ENCODE measurements around the gene QKI. TPM values are rescaled to one million over a fixed set of nuclear protein-coding genes. Genes with fewer than 3 reads are reported as not detected.
"Not testable (repeated sequence)": the region's sequence is repeated elsewhere in the genome, so short reads cannot be mapped to it uniquely, and the experiment has no call there.

Gene QKI
- total and polyA plus RNA-seq, 8 donors, result 136 to 195 (median 158) TPM

DNA sequence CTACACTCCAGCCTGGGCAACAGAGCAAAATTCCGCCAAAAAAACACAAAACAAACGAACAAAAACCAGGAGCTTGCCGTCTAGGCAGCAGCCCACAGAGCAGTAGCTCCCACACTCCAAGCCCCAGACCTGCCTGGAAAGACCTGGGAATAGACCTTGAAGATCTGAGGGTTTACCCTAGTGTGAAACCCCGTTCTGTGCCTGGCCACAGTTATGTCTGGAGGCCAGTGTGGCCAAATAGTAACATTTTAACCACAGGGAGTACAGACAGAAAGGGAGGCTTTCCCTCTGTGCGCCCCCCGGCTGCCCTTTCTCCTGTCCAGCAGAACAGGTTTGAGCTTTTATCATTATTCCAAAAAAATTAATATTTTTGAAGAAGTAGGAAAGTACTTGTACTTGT is 172.4 kb downstream of the QKI start:
- ATAC-seq (no peak), DNase-seq (no peak)
- Histone ChIP-seq H3K36me3 (no peaks in the 10 kb centered on the region), H3K27ac (no peak overlapping the region), H3K9me3 (peaks cover 0 to 15% of the 10 kb centered on the region in 2 donors), H3K27me3 (no peaks in the 10 kb centered on the region), H3K4me3 (no peak overlapping the region), H3K4me1 (peaks cover 0 to 21% of the 10 kb centered on the region in 2 donors)
- TF ChIP-seq CTCF (IDR thresholded peaks at IDR 0.05), result no peak
- intact Hi-C loops (cut with DNase I), result no loop called here

- intact Hi-C loops (cut with DNase I), result no loop called here
- no peaks in the 10 kb centered on the region for H3K27me3 ChIP-seq
- H3K27ac ChIP-seq, result no peak overlapping the region
- DNase-seq (no peak), ATAC-seq (no peak)
- TF ChIP-seq CTCF (IDR thresholded peaks at IDR 0.05), result no peak
- H3K36me3 ChIP-seq, result no peaks in the 10 kb centered on the region
- peaks cover 0 to 30% of the 10 kb centered on the region in 2 donors for H3K9me3 ChIP-seq
- H3K4me1 ChIP-seq, result peaks cover 0 to 21% of the 10 kb centered on the region in 2 donors
- H3K4me3 ChIP-seq, result no peak overlapping the region
Observed at GRCh38 chr6:163588220-163588919, 173.9 kb downstream of the QKI start.

DNA sequence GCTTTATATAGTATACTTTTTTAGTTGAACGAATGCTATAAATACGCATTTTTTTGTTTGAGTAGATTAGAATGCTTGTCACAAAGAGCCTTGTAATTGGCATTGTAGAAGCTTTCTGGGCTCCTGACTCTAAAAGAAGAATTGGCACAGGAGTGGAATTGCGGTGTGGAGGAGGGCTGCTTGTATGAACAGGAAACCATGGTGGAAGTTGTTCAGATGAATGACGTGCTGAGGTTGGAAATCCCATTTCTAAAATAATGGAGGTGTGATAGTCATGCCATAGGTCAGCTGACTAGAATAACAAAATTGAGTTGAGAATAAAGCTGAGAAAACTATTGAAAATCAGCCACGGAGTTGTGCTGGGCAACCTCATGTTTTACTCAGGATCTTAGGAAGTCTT is 174.9 kb downstream of the QKI start:
- Histone ChIP-seq H3K27me3 (no peaks in the 10 kb centered on the region), H3K9me3 (peaks cover 0 to 32% of the 10 kb centered on the region in 2 donors), H3K4me3 (no peak overlapping the region), H3K27ac (no peak overlapping the region), H3K4me1 (peaks cover 0 to 21% of the 10 kb centered on the region in 2 donors), H3K36me3 (no peaks in the 10 kb centered on the region)
- ATAC-seq (no peak), DNase-seq (no peak)
- intact Hi-C loops (cut with DNase I), result no loop called here
- TF ChIP-seq CTCF (IDR thresholded peaks at IDR 0.05), result no peak

- H3K27ac ChIP-seq; ATAC-seq; DNase-seq; H3K27me3 ChIP-seq; H3K36me3 ChIP-seq; intact Hi-C loops (cut with DNase I); H3K4me3 ChIP-seq: not testable (repeated sequence)
- Histone ChIP-seq H3K4me1 (peaks cover 0 to 21% of the 10 kb centered on the region in 2 donors), H3K9me3 (peaks cover 0 to 32% of the 10 kb centered on the region in 2 donors)
Observed at GRCh38 chr6:163590132-163590531, 175.6 kb downstream of the QKI start.

DNA sequence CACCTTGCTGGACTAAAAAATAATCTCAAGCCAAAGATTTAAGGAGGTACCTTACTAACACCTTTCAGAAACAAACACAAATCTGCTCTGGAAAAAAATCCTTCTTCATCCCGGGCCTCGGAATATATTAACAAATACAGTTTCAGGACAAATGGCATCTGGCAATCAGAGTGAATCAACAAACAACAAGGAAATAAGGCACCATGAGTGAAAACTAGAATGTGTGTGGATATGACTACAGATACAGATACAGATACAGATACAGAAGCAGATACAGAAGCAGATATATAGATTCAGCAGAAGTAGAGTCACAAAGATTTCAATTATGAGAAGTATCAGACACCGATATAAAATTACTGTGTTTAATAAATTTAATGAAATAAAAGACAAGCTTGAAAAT is 178.4 kb downstream of the QKI start:
- intact Hi-C loops (cut with DNase I), result no loop called here
- H3K4me3 ChIP-seq, result no peak overlapping the region

More for the DNA sequence above, 178.4 kb downstream of the QKI start:
- Histone ChIP-seq H3K36me3 (no peaks in the 10 kb centered on the region), H3K9me3 (peaks cover 0 to 32% of the 10 kb centered on the region in 2 donors), H3K27ac (no peak overlapping the region), H3K27me3 (no peaks in the 10 kb centered on the region), H3K4me1 (no peaks in the 10 kb centered on the region)
- no peak for TF ChIP-seq CTCF (IDR thresholded peaks at IDR 0.05)
- no peak for DNase-seq
- no peak for ATAC-seq
